ENCODE data around the gene CEP95.

CEP95 gene

DNA sequence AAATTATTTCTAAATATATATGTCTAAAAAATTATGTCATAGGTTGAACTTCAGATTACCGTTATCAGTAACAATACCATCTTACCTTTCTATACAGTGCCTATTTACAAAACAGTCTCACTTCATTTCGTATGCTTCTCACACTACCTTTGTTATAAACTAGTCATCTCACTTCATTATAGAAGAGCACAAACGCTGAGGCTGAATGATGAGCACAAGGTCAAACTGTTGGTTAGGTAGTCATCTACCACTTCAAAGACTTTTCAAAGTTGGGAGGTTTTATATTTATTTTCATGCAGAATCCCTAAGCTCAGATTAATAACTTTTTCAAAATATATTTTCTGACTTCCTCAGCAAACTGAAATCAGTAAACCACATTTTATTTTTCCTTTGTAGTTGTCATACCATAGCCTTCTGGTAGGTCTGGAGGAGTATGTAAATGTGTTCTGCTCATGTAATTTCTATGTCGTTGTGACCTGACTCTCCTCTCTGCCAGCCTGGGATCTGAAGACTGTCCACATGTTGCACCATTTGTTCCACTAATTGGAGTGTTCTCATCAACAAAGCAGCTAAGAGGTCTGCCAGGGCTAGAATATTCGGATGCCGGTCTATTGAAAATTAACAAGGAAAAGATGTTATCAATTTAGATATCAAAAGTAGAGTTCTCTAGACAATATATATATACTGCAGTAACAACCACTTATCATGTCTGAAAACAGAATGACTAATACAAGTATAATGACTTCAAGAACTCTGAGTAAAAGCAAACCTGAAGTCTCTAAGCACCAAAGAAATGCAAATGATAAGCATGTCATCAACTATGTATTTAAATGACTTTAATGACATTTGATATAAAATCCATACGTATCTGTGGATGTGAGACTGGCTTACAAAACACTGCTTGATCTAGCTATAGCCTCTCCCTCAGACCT lies 73.9 kb downstream of the CEP95 start:
- Histone ChIP-seq H3K4me1 (ENCODE audit: low read depth, poor library complexity, severe bottlenecking) (no peaks in the 10 kb centered on the region), H2AFZ (ENCODE audit: low read depth) (no peak overlapping the region), H3K9ac (no peak overlapping the region), H3K4me2 (no peak overlapping the region), H3K79me2 (ENCODE audit: insufficient read depth, low read depth) (no peaks in the 10 kb centered on the region), H3K27me3 (ENCODE audit: insufficient read depth, low read depth) (no peaks in the 10 kb centered on the region), H3K27ac (no peak overlapping the region), H3K4me3 (IDR thresholded peaks at IDR 0.05; ENCODE audit: insufficient read depth, low read depth, low read length) (no peak overlapping the region), H3K36me3 (ENCODE audit: insufficient read depth) (no peaks in the 10 kb centered on the region), H4K20me1 (ENCODE audit: insufficient read depth) (no peaks in the 10 kb centered on the region)
- TF ChIP-seq, protein P1, sequence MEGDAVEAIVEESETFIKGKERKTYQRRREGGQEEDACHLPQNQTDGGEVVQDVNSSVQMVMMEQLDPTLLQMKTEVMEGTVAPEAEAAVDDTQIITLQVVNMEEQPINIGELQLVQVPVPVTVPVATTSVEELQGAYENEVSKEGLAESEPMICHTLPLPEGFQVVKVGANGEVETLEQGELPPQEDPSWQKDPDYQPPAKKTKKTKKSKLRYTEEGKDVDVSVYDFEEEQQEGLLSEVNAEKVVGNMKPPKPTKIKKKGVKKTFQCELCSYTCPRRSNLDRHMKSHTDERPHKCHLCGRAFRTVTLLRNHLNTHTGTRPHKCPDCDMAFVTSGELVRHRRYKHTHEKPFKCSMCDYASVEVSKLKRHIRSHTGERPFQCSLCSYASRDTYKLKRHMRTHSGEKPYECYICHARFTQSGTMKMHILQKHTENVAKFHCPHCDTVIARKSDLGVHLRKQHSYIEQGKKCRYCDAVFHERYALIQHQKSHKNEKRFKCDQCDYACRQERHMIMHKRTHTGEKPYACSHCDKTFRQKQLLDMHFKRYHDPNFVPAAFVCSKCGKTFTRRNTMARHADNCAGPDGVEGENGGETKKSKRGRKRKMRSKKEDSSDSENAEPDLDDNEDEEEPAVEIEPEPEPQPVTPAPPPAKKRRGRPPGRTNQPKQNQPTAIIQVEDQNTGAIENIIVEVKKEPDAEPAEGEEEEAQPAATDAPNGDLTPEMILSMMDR (conservative IDR thresholded peaks at IDR 0.05; ENCODE audit: low read depth, low read length), result no peak

DNA sequence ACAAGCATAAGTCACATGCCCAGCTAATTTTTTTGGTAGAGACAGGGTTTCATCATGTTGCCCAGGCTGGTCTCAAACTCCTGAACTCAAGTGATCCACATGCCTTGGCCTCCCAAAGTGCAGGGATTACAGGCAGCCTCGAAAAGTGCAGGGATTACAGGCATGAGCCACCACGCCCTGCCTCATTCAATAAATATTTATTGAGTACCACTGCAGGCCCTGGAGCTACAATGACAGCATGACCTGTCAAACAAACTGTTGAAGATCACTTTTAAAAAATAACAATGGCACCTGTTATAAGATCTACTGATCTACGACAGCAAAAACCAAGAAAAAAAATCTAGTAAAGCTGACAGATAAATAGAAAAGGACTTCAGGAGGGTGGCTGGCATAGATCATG lies 76.3 kb downstream of the CEP95 start:
- no peak overlapping the region for H3K4me3 ChIP-seq (IDR thresholded peaks at IDR 0.05; ENCODE audit: insufficient read depth, low read depth, low read length)
- no peaks in the 10 kb centered on the region for H4K20me1 ChIP-seq (ENCODE audit: insufficient read depth)
- H3K27me3 ChIP-seq (ENCODE audit: insufficient read depth, low read depth), result no peaks in the 10 kb centered on the region
- H3K9ac ChIP-seq, result no peak overlapping the region
- no peaks in the 10 kb centered on the region for H3K79me2 ChIP-seq (ENCODE audit: insufficient read depth, low read depth)
- H3K4me2 ChIP-seq, result no peak overlapping the region
- H3K27ac ChIP-seq, result no peak overlapping the region
- H3K36me3 ChIP-seq (ENCODE audit: insufficient read depth), result no peaks in the 10 kb centered on the region
- no peak overlapping the region for H2AFZ ChIP-seq (ENCODE audit: low read depth)
- H3K4me1 ChIP-seq (ENCODE audit: low read depth, poor library complexity, severe bottlenecking), result no peaks in the 10 kb centered on the region
- TF ChIP-seq, protein P1 (conservative IDR thresholded peaks at IDR 0.05; ENCODE audit: low read depth, low read length), result no peak

DNA sequence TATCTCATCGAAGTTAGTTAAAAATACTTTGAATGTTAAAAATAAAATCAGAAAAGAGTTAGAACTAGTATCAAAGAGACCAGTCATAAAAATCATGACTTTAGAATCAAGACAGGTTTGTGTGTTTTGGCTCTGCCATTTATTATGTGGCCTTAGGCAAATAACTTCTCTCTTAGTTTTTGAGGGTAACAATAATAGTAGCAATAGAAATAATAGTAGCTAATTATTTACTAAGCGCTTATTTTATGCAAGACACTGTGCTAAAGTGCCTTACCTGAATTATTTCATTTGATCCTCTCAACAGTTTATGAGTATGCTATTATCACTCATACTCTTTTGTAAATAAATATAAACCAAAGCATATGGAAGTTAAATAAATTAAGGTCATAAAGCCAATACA lies 78.4 kb downstream of the CEP95 start:
- no peak overlapping the region for H3K27ac ChIP-seq
- no peaks in the 10 kb centered on the region for H3K27me3 ChIP-seq (ENCODE audit: insufficient read depth, low read depth)
- H3K4me1 ChIP-seq (ENCODE audit: low read depth, poor library complexity, severe bottlenecking), result no peaks in the 10 kb centered on the region
- TF ChIP-seq, protein P1 (conservative IDR thresholded peaks at IDR 0.05; ENCODE audit: low read depth, low read length), result no peak
- H2AFZ ChIP-seq (ENCODE audit: low read depth), result no peak overlapping the region
- no peak overlapping the region for H3K9ac ChIP-seq
- no peaks in the 10 kb centered on the region for H3K36me3 ChIP-seq (ENCODE audit: insufficient read depth)
- H3K4me3 ChIP-seq (IDR thresholded peaks at IDR 0.05; ENCODE audit: insufficient read depth, low read depth, low read length), result no peak overlapping the region
- no peaks in the 10 kb centered on the region for H3K79me2 ChIP-seq (ENCODE audit: insufficient read depth, low read depth)
- no peak overlapping the region for H3K4me2 ChIP-seq
- no peaks in the 10 kb centered on the region for H4K20me1 ChIP-seq (ENCODE audit: insufficient read depth)

Data from KMS-11 (cell line).